ENCODE measurements around the gene NCAN. TPM values are rescaled to one million over a fixed set of nuclear protein-coding genes. Genes with fewer than 3 reads are reported as not detected.

NCAN gene
- polyA plus RNA-seq, 2 of the 4 experiments (the other 2 are of a cell fraction), result 0.03 to 0.05 TPM

DNA sequence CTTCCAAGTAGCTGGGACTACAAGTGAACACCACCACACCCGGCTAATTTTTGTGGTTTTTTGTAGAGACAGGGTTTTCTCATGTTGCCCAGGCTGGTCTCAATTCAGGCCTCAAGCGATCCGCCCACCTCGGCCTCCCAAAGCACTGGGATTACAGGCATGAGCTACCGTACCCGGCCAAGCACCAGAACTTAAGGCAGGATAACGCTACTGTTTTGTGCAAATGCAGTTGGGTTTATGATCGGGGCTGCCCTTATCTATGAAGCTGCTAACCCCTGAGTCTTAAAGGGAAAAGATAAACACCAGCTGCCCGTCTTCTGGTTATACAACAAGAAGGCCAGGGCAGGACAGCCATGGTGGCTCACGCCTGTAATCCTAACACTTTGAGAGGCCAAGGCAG, 73.9 kb downstream of the NCAN start:
- ATAC-seq (no peak), DNase-seq (ENCODE audit: low read depth in 1 of 2, low spot score in 1 of 2) (no peak), FAIRE-seq (no peak)
- Histone ChIP-seq H3K4me3 (no peak overlapping the region), H3K27ac (no peak overlapping the region), H3K4me2 (no peak overlapping the region), H3K9me3 (no peaks in the 10 kb centered on the region), H3K4me1 (no peaks in the 10 kb centered on the region)
- ChIA-PET POLR2A (no interaction called here), CTCF (no interaction called here)
- TF ChIP-seq CHD2 (IDR thresholded peaks at IDR 0.05; ENCODE audit: low read length, partially characterized antibody), result no peak
- no peak for TF ChIP-seq KDM5A (IDR thresholded peaks at IDR 0.05)
- no peak for TF ChIP-seq HDAC2 (IDR thresholded peaks at IDR 0.05)
- TF ChIP-seq RFX5 (IDR thresholded peaks at IDR 0.05), result no peak
- no peak for TF ChIP-seq ZSCAN20 (CRISPR knock-in tag; IDR thresholded peaks at IDR 0.05)
- TF ChIP-seq NPAS2 (CRISPR knock-in tag; IDR thresholded peaks at IDR 0.05; ENCODE audit: borderline replicate concordance), result no peak
- TF ChIP-seq RNF2 (IDR thresholded peaks at IDR 0.05; ENCODE audit: borderline replicate concordance, low read depth), result no peak
- TF ChIP-seq SMC3 (IDR thresholded peaks at IDR 0.05), result no peak
- no peak for TF ChIP-seq EHF (CRISPR knock-in tag; IDR thresholded peaks at IDR 0.05)
- WGBS (ENCODE audit: missing lambda C conversion rate), result 96% methylated on average over 10 of the region's 10 CpGs

DNA sequence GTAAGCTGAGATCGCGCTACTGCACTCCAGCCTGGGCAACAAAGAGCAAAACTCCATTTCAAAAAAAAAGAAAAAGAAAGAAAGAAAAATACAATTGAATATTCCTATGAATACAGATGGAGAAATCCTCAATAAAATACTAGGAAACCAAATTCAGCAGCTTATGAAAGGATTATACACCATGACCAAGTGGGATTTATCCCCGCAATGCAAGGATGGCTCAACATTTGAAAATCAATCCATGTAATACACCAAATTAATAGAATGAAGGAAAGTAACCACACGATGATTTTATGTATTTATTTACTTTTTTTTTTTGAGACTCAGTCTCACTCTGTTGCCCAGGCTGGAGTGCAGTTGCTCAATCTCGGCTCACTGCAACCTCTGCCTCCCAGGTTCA, 80.8 kb downstream of the NCAN start:
- H3K4me3 ChIP-seq, result no peak overlapping the region
- no peak overlapping the region for H3K4me2 ChIP-seq
- H3K9me3 ChIP-seq, result no peaks in the 10 kb centered on the region
- WGBS (ENCODE audit: missing lambda C conversion rate), result 95% methylated on average over 5 of the region's 5 CpGs
- no peak overlapping the region for H3K27ac ChIP-seq
- ChIA-PET POLR2A (no interaction called here), CTCF (interaction anchor here (0.6 kb wide), 1 partner anchor 29 kb away, joined by 3 read pairs; no protein-coding TSS in a partner anchor)
- no peak for TF ChIP-seq TP53 (CRISPR knock-in tag; IDR thresholded peaks at IDR 0.05)
- no peak for TF ChIP-seq FOSB (CRISPR knock-in tag; IDR thresholded peaks at IDR 0.05)
- TF ChIP-seq ZSCAN20 (CRISPR knock-in tag; IDR thresholded peaks at IDR 0.05), result no peak
- no peak for TF ChIP-seq CHD4 (IDR thresholded peaks at IDR 0.05; ENCODE audit: borderline replicate concordance)
- TF ChIP-seq NFE2L2 (conservative IDR thresholded peaks at IDR 0.05; ENCODE audit: low read length), result no peak
- no peak for TF ChIP-seq RARB (CRISPR knock-in tag; IDR thresholded peaks at IDR 0.05)
- TF ChIP-seq CEBPB (IDR thresholded peaks at IDR 0.05), result no peak
- TF ChIP-seq POLR2A (IDR thresholded peaks at IDR 0.05; ENCODE audit: low read length), result no peak
- TF ChIP-seq HOXB5 (CRISPR knock-in tag; IDR thresholded peaks at IDR 0.05), result no peak
- TF ChIP-seq NR3C1 (IDR thresholded peaks at IDR 0.05), result no peak
- TF ChIP-seq, protein P1, sequence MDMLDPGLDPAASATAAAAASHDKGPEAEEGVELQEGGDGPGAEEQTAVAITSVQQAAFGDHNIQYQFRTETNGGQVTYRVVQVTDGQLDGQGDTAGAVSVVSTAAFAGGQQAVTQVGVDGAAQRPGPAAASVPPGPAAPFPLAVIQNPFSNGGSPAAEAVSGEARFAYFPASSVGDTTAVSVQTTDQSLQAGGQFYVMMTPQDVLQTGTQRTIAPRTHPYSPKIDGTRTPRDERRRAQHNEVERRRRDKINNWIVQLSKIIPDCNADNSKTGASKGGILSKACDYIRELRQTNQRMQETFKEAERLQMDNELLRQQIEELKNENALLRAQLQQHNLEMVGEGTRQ (IDR thresholded peaks at IDR 0.05), result no peak
- TF ChIP-seq, protein P2, sequence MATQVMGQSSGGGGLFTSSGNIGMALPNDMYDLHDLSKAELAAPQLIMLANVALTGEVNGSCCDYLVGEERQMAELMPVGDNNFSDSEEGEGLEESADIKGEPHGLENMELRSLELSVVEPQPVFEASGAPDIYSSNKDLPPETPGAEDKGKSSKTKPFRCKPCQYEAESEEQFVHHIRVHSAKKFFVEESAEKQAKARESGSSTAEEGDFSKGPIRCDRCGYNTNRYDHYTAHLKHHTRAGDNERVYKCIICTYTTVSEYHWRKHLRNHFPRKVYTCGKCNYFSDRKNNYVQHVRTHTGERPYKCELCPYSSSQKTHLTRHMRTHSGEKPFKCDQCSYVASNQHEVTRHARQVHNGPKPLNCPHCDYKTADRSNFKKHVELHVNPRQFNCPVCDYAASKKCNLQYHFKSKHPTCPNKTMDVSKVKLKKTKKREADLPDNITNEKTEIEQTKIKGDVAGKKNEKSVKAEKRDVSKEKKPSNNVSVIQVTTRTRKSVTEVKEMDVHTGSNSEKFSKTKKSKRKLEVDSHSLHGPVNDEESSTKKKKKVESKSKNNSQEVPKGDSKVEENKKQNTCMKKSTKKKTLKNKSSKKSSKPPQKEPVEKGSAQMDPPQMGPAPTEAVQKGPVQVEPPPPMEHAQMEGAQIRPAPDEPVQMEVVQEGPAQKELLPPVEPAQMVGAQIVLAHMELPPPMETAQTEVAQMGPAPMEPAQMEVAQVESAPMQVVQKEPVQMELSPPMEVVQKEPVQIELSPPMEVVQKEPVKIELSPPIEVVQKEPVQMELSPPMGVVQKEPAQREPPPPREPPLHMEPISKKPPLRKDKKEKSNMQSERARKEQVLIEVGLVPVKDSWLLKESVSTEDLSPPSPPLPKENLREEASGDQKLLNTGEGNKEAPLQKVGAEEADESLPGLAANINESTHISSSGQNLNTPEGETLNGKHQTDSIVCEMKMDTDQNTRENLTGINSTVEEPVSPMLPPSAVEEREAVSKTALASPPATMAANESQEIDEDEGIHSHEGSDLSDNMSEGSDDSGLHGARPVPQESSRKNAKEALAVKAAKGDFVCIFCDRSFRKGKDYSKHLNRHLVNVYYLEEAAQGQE (IDR thresholded peaks at IDR 0.05), result no peak
- TF ChIP-seq, protein P3, sequence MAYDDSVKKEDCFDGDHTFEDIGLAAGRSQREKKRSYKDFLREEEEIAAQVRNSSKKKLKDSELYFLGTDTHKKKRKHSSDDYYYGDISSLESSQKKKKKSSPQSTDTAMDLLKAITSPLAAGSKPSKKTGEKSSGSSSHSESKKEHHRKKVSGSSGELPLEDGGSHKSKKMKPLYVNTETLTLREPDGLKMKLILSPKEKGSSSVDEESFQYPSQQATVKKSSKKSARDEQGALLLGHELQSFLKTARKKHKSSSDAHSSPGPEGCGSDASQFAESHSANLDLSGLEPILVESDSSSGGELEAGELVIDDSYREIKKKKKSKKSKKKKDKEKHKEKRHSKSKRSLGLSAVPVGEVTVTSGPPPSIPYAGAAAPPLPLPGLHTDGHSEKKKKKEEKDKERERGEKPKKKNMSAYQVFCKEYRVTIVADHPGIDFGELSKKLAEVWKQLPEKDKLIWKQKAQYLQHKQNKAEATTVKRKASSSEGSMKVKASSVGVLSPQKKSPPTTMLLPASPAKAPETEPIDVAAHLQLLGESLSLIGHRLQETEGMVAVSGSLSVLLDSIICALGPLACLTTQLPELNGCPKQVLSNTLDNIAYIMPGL (CRISPR knock-in tag; IDR thresholded peaks at IDR 0.05; ENCODE audit: borderline replicate concordance), result no peak
- TF ChIP-seq, protein P4, sequence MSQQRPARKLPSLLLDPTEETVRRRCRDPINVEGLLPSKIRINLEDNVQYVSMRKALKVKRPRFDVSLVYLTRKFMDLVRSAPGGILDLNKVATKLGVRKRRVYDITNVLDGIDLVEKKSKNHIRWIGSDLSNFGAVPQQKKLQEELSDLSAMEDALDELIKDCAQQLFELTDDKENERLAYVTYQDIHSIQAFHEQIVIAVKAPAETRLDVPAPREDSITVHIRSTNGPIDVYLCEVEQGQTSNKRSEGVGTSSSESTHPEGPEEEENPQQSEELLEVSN (IDR thresholded peaks at IDR 0.05; ENCODE audit: borderline replicate concordance, low read depth), result no peak
- no peak for TF ChIP-seq JUNB (IDR thresholded peaks at IDR 0.05)
- no peaks in the 10 kb centered on the region for H3K4me1 ChIP-seq
- FAIRE-seq (no peak), ATAC-seq (no peak), DNase-seq (ENCODE audit: low read depth in 1 of 2, low spot score in 1 of 2) (no peak)
